GM19324 (cell line): ENCODE results near the gene EVI5.
"Not testable (repeated sequence)": the region's sequence is repeated elsewhere in the genome, so short reads cannot be mapped to it uniquely, and the experiment has no call there.

Experiments used
- ATAC-seq: cut with Tn5 transposase; IDR thresholded peaks from one replicate; pipeline ENCODE4 v1.9.1; 2021; ENCODE audit warnings: mild to moderate bottlenecking, moderate library complexity; ENCODE audit not compliant: unreplicated experiment, low FRiP score

EVI5 gene

DNA sequence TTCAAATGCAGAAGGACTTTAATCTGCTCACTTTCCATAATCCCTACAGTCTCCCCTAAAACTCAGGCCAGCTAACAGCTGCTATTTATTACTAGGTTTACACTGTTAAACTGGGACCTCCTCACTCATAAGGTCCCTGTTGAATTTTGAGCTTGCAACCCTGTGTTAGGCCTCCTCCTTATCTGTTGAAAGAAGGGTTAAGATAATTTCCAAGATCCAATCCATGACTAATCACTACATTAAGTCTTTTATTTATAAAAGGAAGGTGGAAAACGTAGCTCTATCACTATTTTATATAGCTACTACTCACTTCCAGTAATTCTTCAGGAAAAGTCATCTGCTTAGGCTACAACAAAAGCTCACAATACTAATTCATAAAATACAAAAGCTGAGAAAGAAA is 79.5 kb downstream of the EVI5 start:
- ATAC-seq: no peak

DNA sequence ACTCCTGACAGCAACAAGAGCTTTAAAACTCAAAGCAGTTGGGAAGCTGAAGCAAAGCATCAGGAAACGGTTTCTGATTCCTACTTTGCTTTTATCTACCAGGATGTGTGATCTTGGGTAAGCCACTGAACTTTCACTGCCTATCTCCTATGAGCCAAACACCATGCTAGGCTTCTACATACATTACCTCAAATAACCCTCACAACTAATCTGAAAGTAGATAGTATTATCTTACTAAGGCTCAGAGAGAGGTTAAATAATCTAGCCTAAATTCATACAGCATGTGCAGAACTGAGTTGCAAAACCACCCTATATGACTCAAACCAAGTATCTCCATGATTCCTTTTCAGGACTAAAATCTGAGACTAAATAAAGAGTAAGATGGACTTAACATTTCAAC is 83.8 kb downstream of the EVI5 start:
- ATAC-seq: no peak

DNA sequence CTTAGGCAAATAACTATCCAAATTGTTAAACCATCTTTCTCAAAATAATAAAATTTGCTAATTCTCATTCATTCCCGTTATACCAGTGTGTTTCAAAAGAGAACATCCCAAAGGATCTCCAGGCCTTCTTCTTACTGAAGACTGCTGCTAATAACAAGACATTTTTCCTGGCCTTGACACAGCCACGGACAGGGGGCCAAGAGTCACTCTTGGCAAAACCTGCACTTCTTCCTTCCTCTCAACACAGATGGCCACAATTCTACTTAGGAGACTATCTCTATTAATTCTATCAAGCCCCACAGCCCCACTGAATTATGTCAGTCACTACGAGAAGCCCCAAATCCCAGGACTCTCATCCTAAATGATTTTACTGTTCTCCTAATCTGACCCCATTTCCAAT is 86.0 kb downstream of the EVI5 start:
- no peak for ATAC-seq

DNA sequence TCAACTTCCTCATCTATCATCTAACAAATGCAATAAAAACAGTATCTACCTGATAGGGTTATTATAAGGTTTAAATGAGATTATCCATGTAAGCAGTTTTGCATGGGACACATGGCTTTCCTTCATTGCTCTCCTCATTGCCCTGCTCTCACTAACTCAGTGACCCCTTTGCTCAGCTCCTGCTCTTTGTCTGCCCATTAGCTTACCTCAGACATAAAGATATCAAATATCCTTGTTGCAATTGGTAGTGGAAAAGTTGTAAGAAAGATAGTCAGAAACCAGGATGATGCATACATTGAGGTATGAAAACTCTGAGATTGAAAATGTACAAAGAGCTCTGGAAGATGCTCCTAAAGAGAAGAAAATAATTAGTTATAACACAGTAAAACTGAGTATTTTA is 89.8 kb downstream of the EVI5 start:
- no peak for ATAC-seq

DNA sequence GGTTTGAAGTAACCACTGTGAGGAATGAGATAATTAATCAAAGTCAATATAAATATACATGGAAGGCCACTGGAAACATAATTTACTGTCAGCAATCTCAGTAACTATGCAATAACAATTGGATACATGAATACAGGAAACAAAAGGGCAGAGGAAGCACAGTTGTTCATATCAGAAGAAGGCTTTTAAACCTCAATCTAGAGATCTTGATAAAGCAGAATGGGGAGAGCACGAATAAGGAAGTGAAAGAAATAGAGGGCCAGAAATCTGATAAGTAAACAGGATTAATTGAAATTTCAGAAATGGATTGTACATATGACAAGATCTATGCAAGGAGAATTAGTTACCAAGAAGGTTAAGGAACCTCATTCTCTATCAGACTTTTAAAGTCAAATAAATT is 93.0 kb downstream of the EVI5 start:
- ATAC-seq: no peak

DNA sequence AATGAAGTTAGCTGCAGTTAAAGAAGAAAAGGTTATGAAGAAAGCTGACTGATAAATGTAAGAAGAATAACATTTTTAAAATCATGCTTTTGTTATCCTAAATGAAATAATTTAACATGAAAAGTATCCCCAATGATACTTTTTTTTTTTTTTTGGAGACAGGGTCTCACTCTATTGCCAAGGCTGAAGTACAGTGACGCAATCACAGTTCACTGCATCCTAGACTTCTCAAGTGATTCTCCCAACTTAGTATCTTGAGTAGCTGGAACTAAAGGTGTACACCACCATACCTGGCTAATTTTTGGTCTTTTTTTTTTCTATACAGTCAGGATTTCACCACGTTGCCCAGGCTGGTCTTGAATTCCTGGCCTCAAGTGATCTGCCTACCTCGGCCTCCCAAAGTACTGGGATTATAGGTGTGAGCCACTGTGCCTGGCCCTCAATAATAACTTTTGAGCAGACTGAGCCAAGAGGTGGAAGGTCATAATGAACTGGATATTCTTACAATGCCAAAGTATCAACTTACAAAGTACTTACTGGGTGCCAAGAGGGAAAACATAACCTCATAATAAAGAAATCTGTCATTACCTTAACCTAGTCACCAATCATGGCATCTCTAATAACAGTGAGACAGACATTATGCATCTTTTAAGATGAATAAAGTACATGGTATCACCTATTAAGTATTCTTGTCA is 94.5 kb downstream of the EVI5 start:
- no peak for ATAC-seq

DNA sequence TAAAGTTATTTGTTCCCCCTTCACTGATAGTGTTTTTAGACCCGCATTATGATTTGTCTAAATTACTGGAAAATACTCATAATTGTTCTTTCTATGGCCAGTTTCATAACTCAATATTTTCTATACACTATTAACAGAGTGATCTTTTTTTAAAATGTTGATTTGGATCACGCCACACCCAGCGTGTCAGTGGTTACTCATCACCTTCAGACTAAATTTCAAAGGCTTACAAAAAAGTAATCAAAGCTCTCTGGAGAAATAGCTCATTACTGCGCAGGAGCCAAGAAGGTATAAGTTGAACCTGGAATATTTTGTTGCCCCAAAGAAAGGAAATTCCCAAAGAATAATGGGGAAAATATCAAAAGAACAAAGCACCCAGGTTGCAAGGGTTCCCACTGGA is 104.9 kb downstream of the EVI5 start:
- no peak for ATAC-seq

DNA sequence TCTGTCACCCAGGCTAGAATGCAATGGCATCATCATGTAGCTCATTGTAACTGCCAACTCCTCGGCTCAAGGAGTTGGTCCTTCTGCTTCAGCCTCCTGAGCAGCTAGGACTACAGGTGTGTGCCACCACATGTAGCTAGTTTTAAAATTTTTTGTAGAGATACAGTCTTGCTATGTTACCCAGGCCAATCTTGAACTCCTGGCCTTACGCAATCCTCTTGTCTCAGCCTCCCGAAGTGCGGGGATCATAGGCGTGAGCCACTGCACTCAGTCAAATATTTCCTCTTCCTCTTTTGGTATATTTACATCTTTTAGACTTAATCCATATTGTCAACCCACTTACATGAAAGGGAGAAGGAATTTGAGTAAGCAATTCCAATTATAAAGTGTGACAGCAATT is 121.1 kb downstream of the EVI5 start:
- ATAC-seq: no peak

DNA sequence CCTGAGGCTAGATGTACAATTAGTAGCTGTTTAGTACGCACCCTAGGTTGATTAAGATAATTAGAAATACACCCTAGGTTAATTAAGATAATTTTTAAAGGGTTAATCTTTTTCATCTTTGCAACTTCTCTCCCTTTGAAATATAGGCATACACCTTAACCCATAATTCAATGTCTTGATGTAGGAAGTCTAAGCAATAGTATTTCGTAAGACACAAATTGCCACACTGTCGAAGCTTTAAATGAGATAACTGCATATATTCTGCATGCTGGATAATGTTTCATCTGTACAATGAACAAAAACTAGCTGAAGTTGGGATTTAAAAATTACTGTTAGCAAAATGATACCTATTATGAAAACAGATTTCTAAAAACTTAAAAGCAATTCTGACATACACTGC is 122.9 kb downstream of the EVI5 start:
- ATAC-seq: no peak

DNA sequence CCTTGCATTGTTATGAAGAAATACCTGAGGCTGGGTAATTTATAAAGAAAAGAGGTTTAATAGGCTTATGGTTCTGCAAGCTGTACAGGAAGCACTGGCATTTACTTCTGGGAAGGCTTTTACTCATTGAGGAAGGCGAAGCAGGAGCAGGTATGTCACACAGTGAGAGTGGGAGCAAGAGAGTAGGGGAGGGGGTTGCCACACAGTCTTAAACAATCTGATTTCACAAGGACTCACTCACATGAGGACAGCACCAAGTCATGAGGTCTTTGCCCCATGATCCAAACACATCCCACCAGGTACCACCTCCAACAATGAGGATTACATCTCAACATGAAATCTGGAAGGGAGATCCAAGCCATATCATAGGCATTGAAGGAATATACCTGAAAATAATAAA is 127.2 kb downstream of the EVI5 start:
- no peak for ATAC-seq

DNA sequence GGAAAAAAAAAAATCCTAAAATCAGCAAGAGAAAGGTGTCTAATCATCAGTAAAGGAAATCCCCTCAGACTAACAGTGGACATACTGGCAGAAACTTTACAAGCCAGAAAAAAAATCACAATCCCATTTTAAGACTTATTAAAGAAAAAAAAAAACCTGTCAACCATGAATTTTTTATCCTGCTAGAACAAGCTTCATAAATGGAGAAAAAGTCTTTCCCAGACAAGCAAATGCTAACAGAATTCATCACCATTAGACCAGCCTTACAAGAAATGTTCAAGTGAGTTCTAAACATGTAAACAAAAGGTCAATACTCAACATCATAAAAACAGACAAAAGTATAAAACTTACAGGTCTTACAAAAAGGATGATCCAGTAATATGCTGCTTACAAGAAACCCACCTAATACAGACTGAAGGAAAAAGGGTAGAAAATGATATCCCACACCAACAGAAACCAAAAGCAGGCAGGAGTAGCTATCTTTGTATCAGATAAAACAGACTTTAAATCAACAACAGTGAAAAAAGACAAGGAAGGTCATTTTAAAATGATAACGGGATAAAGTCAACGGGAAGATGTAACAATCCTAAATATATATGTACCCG is 129.6 kb downstream of the EVI5 start:
- no peak for ATAC-seq

DNA sequence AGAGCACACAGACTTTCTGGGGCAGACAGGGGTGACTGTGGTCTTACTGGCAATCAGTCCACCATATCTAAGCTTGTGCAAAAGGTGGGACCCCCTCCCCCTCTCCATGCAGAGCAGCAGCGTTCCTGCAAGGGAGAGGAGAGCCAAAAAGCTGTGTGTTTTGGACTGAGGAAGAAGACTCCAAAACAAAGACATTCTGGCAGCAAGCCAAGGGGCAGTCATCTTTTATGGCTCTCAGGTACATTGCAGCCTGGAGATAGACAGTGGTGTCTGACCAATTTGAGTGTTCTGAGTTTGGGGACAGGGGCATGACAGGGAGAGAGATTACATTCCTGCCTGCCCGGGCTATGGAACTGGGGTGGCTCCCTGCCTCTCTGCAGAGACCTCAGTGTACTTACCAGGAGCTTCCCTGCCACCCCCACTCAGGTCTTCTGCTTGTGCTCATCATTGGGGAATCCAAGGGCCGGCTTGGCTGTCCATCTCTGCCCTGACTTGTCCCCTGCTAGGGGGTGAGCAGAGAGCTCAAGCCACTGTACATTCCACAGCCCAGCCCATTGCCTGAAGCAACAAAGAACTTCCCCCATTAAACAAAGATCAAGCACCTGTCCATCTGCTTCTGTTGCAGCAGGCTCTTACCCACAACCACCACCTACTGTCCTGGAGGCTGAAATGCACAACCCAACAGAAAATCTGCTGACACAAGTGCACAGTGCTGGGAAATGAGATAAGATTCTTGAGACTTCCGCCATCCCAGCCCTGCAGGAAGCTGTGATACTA is 131.1 kb downstream of the EVI5 start:
- ATAC-seq: no peak

DNA sequence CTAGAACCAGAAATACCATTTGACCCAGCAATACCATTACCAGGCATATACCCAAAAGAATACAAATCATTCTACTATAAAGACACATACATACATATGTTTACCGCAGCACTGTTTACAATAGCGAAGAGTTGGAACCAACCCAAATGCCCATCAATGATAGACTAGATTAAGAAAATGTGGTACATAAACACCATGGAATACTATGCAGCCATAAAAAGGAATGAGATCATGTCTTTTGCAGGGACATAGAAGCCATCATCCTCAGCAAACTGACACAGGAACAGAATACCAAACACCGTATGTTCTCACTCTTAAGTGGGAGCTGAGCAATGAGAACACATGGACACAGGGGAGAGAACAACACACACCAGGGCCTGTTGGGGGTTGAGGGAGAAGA is 144.2 kb downstream of the EVI5 start:
- not testable (repeated sequence) for ATAC-seq

DNA sequence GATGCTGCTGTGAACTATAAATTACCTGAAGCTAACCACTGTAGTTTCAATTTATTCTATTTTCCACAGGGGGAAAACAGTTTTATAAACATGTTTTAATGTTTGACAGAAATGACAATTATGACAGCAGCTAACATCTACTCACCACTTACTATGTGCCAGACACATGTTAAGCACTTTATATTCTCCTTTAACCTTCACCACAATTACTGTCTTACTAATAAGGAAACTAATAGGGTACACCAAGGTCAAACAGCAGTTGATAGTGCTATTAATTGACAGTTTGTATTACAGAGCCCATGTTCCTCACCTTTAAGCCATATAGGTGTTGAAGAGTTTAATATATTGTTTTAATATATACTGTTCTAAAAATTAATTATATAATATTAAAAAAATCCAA is 146.4 kb downstream of the EVI5 start:
- ATAC-seq: no peak

DNA sequence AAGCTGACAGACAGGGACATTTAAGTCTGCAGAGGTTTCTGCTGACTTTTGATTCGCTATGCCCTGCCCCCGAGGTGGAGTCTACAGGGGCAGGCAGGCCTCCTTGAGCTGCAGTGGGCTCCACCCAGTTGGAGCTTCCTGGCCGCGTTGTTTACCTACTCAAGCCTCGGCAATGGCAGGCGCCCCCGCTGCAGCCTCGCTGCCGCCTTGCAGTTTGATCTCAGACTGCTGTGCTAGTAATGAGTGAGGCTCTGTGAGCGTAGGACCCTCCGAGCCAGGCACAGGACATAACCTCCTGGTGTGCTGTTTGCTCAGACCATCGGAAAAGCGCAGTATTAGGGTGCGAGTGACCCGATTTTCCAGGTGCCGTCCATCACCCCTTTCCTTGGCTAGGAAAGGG is 149.7 kb downstream of the EVI5 start:
- not testable (repeated sequence) for ATAC-seq

DNA sequence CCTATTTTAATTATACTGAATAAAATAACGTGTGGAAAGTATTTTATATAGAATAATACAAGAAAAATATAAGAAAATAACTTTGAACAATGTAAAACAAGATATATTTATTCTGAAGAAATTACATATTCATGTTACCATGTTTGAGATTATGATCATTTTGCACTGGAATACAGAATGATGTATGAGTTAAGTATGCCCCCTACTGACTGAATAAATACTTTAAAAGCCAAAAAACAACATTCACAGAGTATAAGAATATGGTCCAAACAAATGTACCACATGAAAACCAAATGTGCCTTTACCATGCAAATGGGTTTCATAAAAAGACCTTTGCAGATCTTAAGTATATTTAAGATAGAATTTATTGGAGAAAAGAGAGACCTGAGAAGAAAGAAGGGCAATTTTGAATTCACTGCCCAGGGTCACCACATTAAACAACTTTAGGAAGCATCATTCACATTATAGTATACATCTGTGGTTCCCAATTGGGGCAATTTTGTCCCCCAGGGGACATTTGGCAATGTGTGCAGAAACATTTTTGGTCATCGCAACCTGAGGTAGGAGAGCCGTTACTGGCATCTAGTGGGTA is 161.6 kb downstream of the EVI5 start:
- no peak for ATAC-seq

DNA sequence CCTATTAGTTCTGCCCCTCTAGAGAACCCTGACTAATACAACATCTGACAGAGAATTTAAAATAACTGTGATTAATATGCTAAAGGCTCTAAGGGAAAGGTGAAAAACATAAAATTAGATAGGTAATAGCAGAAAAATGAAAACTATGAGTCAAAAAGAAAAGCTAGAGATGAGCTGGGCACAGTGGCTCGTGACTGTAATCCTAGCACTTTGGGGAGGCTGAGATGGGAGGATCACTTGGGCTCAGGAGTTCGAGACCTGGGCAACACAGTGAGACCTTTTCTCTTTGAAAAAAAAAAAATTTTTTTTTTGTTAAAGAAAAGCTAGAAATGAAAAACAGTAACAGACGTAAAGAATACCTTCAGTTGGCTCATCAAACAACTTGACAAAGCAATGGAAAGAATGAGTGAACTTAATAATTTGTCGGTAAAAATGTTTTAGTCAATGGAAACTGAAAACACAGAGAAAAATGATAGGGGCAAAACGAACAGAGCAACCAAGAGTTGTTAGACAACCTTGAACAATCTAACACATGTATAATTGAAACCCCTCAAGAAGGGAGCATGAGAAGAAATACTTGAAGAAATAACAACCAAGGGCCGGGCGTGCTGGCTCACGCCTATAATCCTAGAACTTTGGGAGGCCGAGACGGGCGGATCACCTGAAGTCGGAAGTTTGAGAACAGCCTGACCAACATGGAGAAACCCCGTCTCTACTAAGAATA is 165.3 kb downstream of the EVI5 start:
- ATAC-seq: no peak

DNA sequence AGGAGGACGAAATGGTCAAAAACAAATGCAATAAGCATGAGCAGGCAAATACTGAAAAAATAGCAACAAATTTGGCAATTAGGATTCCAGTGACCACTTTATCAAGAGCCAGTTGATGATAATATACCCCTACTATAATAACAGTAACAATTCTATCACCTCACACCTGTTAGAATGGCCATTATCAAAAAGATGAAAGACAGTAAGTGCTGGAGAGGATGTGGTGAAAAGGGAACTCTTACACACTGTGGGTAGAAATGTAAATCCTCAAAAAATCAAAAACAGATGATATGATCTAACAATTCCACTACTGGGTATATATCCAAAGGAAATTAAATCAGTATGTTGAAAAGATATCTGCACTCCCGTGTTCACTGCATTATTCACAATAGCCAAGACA is 183.9 kb downstream of the EVI5 start:
- no peak for ATAC-seq

DNA sequence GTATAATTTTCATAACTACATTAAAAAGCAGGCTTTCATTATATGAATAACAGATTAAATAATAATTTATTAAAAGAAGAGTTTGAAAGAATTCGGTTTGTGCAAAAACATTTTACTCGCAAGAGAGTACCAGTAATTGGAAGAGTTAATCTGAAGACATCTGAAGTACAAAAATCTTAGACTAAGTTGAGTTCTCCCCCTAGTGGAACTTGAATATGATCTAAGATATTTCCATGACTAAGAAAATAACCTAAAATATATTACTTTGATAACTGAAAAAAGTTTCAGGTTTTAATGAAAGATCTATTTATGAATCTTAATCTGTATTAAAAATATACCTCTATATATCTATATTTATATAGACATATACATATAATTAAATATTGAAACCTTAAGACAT is 185.7 kb downstream of the EVI5 start:
- ATAC-seq: no peak

DNA sequence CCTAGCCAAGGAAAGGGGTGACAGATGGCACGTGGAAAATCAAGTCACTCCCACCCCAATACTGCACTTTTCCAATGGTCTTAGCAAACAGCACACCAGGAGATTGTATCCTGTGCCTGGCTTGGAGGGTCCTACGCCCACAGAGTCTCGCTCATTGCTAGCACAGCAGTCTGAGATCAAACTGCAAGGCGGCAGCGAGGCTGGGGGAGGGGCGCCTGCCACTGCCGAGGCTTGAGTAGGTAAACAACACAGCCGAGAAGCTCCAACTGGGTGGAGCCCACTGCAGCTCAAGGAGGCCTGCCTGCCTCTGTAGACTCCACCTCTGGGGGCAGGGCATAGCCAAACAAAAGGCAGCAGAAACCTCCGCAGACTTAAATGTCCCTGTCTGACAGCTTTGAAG is 195.5 kb downstream of the EVI5 start:
- not testable (repeated sequence) for ATAC-seq

DNA sequence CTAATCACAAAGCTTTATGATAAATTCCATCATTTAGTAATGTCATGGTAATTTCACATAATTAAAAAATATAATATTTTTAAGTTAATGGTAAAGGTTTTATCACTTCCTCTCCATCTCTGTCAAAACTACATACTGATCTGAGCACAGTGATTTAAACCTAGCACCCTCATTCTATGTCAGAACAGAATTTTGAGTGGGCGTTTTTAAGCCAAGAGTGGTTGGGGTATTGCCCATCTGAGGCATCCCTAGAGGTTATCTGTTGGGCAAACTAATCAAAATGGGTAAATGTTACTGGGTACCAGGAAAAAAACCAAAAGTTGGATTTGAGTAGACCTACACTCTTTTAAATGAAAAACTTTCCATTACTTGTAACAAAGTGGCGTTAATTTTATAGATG is 197.5 kb downstream of the EVI5 start:
- no peak for ATAC-seq
